ENCODE results near the gene FUT6. TPM values are rescaled to one million over a fixed set of nuclear protein-coding genes. Genes with fewer than 3 reads are reported as not detected.

FUT6 gene
- total and polyA plus RNA-seq, 2 donors (not counting 1 experiment from before 2014, with no cell fraction given), result not detected

- no peak for DNase-seq (ENCODE audit: low read depth in 2 of 2)
- Histone ChIP-seq H3K36me3 (ENCODE audit: control insufficient read depth, insufficient read depth, low read length) (no peaks in the 10 kb centered on the region), H3K79me2 (ENCODE audit: control insufficient read depth, insufficient read depth, low read length) (no peaks in the 10 kb centered on the region), H3K9me3 (ENCODE audit: control insufficient read depth, insufficient read depth, low read depth, low read length) (no peaks in the 10 kb centered on the region), H4K20me1 (ENCODE audit: control insufficient read depth, extremely low read depth, insufficient read depth, low read length) (no peaks in the 10 kb centered on the region), H2AFZ (ENCODE audit: low read length) (no peak overlapping the region), H3K9ac (ENCODE audit: insufficient read depth, low read length) (no peak overlapping the region), H3K4me1 (ENCODE audit: control insufficient read depth, extremely low read depth, insufficient read depth, low read length) (no peaks in the 10 kb centered on the region), H3K4me3 (replicated peaks in 1 of 4; ENCODE audit: control extremely low read depth in 1 of 4, insufficient read depth in 1 of 4, low read depth in 3 of 4, low read length in 4 of 4) (no peak overlapping the region), H3K27ac (ENCODE audit: insufficient read depth, low read length) (no peak overlapping the region), H3K27me3 (ENCODE audit: control insufficient read depth, insufficient read depth, low read length) (peaks cover 6% of the 10 kb centered on the region), H3K4me2 (ENCODE audit: extremely low read depth, insufficient read depth, low read length) (no peak overlapping the region)
- TF ChIP-seq EZH2 (IDR thresholded peaks at IDR 0.05; ENCODE audit: low read length, missing control alignments), result no peak
- TF ChIP-seq CTCF (conservative IDR thresholded peaks at IDR 0.05 in 1 of 2, IDR thresholded peaks at IDR 0.05 in 1 of 2; ENCODE audit: low read depth in 1 of 2, low read length in 2 of 2), result no peak
Measured at GRCh38 chr19:5823579-5824281, 15.8 kb downstream of the FUT6 start.

- no peak overlapping the region for H2AFZ ChIP-seq (ENCODE audit: low read length)
Measured at GRCh38 chr19:5822181-5822844, 17.2 kb downstream of the FUT6 start.

More at GRCh38 chr19:5822181-5822844, 17.2 kb downstream of the FUT6 start:
- no peak overlapping the region for H3K4me3 ChIP-seq (replicated peaks in 1 of 4; ENCODE audit: control extremely low read depth in 1 of 4, insufficient read depth in 1 of 4, low read depth in 3 of 4, low read length in 4 of 4)
- H4K20me1 ChIP-seq (ENCODE audit: control insufficient read depth, extremely low read depth, insufficient read depth, low read length), result no peaks in the 10 kb centered on the region
- no peaks in the 10 kb centered on the region for H3K36me3 ChIP-seq (ENCODE audit: control insufficient read depth, insufficient read depth, low read length)
- no peaks in the 10 kb centered on the region for H3K9me3 ChIP-seq (ENCODE audit: control insufficient read depth, insufficient read depth, low read depth, low read length)
- peaks cover 3% of the 10 kb centered on the region for H3K27me3 ChIP-seq (ENCODE audit: control insufficient read depth, insufficient read depth, low read length)
- H3K4me2 ChIP-seq (ENCODE audit: extremely low read depth, insufficient read depth, low read length), result no peak overlapping the region
- no peak for TF ChIP-seq CTCF (conservative IDR thresholded peaks at IDR 0.05 in 1 of 2, IDR thresholded peaks at IDR 0.05 in 1 of 2; ENCODE audit: low read depth in 1 of 2, low read length in 2 of 2)
- no peak for TF ChIP-seq EZH2 (IDR thresholded peaks at IDR 0.05; ENCODE audit: low read length, missing control alignments)
- no peak overlapping the region for H3K27ac ChIP-seq (ENCODE audit: insufficient read depth, low read length)
- H3K4me1 ChIP-seq (ENCODE audit: control insufficient read depth, extremely low read depth, insufficient read depth, low read length), result no peaks in the 10 kb centered on the region
- no peaks in the 10 kb centered on the region for H3K79me2 ChIP-seq (ENCODE audit: control insufficient read depth, insufficient read depth, low read length)
- H3K9ac ChIP-seq (ENCODE audit: insufficient read depth, low read length), result no peak overlapping the region
- DNase-seq (ENCODE audit: low read depth in 2 of 2), result no peak
